Spinal cord (tissue), 10 donors: ENCODE results near the gene MCU. TPM values are rescaled to one million over a fixed set of nuclear protein-coding genes. Genes with fewer than 3 reads are reported as not detected.
"Not testable (repeated sequence)": the region's sequence is repeated elsewhere in the genome, so short reads cannot be mapped to it uniquely, and the experiment has no call there.

Experiments
- DNase-seq, 6 donors: peaks; one replicate each; pipeline versions ENCODE4 v3.0.0 to v3.0.0-alpha.2; 2013 to 2015; ENCODE audit warnings: low spot score in 6 of 6, low read depth in 4 of 6
- H3K27ac ChIP-seq: one replicate; pipeline ENCODE4 v1.5.1; 2013; ENCODE audit warnings: low read depth, low read length, control low read depth
- H3K27me3 ChIP-seq: one replicate; pipeline ENCODE4 v1.6.1; 2013; ENCODE audit warnings: low read length; ENCODE audit not compliant: control insufficient read depth, insufficient read depth
- H3K36me3 ChIP-seq: one replicate; pipeline ENCODE4 v1.6.1; 2013; ENCODE audit warnings: low read length; ENCODE audit not compliant: control insufficient read depth, insufficient read depth
- H3K4me1 ChIP-seq: one replicate; pipeline ENCODE4 v1.6.1; 2013; ENCODE audit warnings: low read length; ENCODE audit not compliant: control insufficient read depth, insufficient read depth
- H3K4me3 ChIP-seq: one replicate; pipeline ENCODE4 v1.5.1; 2013; ENCODE audit warnings: low read depth, low read length, control low read depth
- H3K9me3 ChIP-seq: one replicate; pipeline ENCODE4 v1.6.1; 2013; ENCODE audit warnings: low read length; ENCODE audit not compliant: control insufficient read depth, insufficient read depth
- WGBS: methylation state at CpG from one replicate; pipeline ENCODE4 v1.1.5; 2013; ENCODE audit warnings: missing lambda C conversion rate; ENCODE audit not compliant: insufficient coverage; 5-methylcytosine and 5-hydroxymethylcytosine counted together
- polyA plus RNA-seq, 2 donors: library from polyadenylated mRNA; unstranded; fragments of 120-200 nt; gene quantifications; one replicate each; pipeline ENCODE4 v1.2.1, GENCODE V29; 2013; ENCODE audit not compliant: insufficient read length in 2 of 2
- total RNA-seq, 2 donors: library from RNA; depleted of rRNA in 1 of 2; stranded (reverse); fragments of 120-200 nt in 1 of 2; fragments of >200 nt in 1 of 2; gene quantifications; one replicate each; pipeline versions ENCODE4 v1.2.3 to v1.2.4, GENCODE V29; 2013 to 2014
- donor health status: healthy.

The MCU gene
- total and polyA plus RNA-seq, 4 donors = 39.2 to 55.2 (median 42.2) TPM

- DNase-seq = peak in 1 of 6 donors; percentile 9
- Histone ChIP-seq H3K27ac (no peak overlapping the region), H3K9me3 (no peaks in the 10 kb centered on the region), H3K4me3 (no peak overlapping the region), H3K4me1 (no peaks in the 10 kb centered on the region), H3K36me3 (no peaks in the 10 kb centered on the region), H3K27me3 (no peaks in the 10 kb centered on the region)
- 80% methylated on average over 4 of the region's 5 CpGs for WGBS
Observed at GRCh38 chr10:72658696-72659400, 33.1 kb upstream of the MCU start.

GRCh38 chr10:72659694-72660093, 32.2 kb upstream of the MCU start:
- no peak for DNase-seq
- 97% methylated on average over 3 of the region's 8 CpGs for WGBS
- H3K36me3 ChIP-seq = no peaks in the 10 kb centered on the region
- H3K4me1 ChIP-seq = no peaks in the 10 kb centered on the region
- no peak overlapping the region for H3K27ac ChIP-seq
- H3K9me3 ChIP-seq = no peaks in the 10 kb centered on the region
- no peak overlapping the region for H3K4me3 ChIP-seq
- no peaks in the 10 kb centered on the region for H3K27me3 ChIP-seq

GRCh38 chr10:72660220-72660619, 31.7 kb upstream of the MCU start:
- no peak overlapping the region for H3K27ac ChIP-seq
- no peaks in the 10 kb centered on the region for H3K27me3 ChIP-seq
- no peak overlapping the region for H3K4me3 ChIP-seq
- no peaks in the 10 kb centered on the region for H3K9me3 ChIP-seq
- no peaks in the 10 kb centered on the region for H3K36me3 ChIP-seq
- no peak for DNase-seq
- no peaks in the 10 kb centered on the region for H3K4me1 ChIP-seq

GRCh38 chr10:72661431-72661830, 30.5 kb upstream of the MCU start:
- Histone ChIP-seq H3K36me3 (no peaks in the 10 kb centered on the region), H3K4me1 (no peaks in the 10 kb centered on the region), H3K27ac (no peak overlapping the region), H3K4me3 (no peak overlapping the region), H3K9me3 (no peaks in the 10 kb centered on the region), H3K27me3 (no peaks in the 10 kb centered on the region)
- DNase-seq = no peak
- no CpG with 5 or more reads among the region's 1 CpG for WGBS

GRCh38 chr10:72663971-72664370, 28.0 kb upstream of the MCU start:
- H3K27ac ChIP-seq = no peak overlapping the region
- no peak for DNase-seq
- H3K9me3 ChIP-seq = no peaks in the 10 kb centered on the region
- H3K4me3 ChIP-seq = no peak overlapping the region
- H3K36me3 ChIP-seq = no peaks in the 10 kb centered on the region
- no peaks in the 10 kb centered on the region for H3K4me1 ChIP-seq
- no peaks in the 10 kb centered on the region for H3K27me3 ChIP-seq

- H3K4me1 ChIP-seq = no peaks in the 10 kb centered on the region
- H3K36me3 ChIP-seq = no peaks in the 10 kb centered on the region
- no peak overlapping the region for H3K4me3 ChIP-seq
- DNase-seq = no peak
- no CpG with 5 or more reads among the region's 4 CpGs for WGBS
- no peaks in the 10 kb centered on the region for H3K9me3 ChIP-seq
- no peaks in the 10 kb centered on the region for H3K27me3 ChIP-seq
- H3K27ac ChIP-seq = no peak overlapping the region
Observed at GRCh38 chr10:72665925-72666324, 26.0 kb upstream of the MCU start.

- Histone ChIP-seq H3K4me3 (no peak overlapping the region), H3K27me3 (no peaks in the 10 kb centered on the region), H3K27ac (no peak overlapping the region), H3K9me3 (no peaks in the 10 kb centered on the region), H3K36me3 (no peaks in the 10 kb centered on the region), H3K4me1 (no peaks in the 10 kb centered on the region)
- no peak for DNase-seq
- no CpG with 5 or more reads among the region's 3 CpGs for WGBS
Observed at GRCh38 chr10:72667207-72667864, 24.6 kb upstream of the MCU start.

- WGBS = no CpG with 5 or more reads among the region's 1 CpG
- Histone ChIP-seq H3K27ac (no peak overlapping the region), H3K9me3 (no peaks in the 10 kb centered on the region), H3K36me3 (no peaks in the 10 kb centered on the region), H3K4me3 (no peak overlapping the region), H3K27me3 (no peaks in the 10 kb centered on the region), H3K4me1 (no peaks in the 10 kb centered on the region)
- DNase-seq = no peak
Observed at GRCh38 chr10:72673280-72673679, 18.7 kb upstream of the MCU start.

GRCh38 chr10:72674174-72674573, 17.8 kb upstream of the MCU start:
- H3K9me3 ChIP-seq, H3K4me1 ChIP-seq, H3K4me3 ChIP-seq, H3K36me3 ChIP-seq, H3K27me3 ChIP-seq, DNase-seq, H3K27ac ChIP-seq: not testable (repeated sequence)
- WGBS = no CpG with 5 or more reads among the region's 5 CpGs

GRCh38 chr10:72679838-72680241, 12.1 kb upstream of the MCU start:
- H3K4me3 ChIP-seq = no peak overlapping the region
- no peaks in the 10 kb centered on the region for H3K9me3 ChIP-seq
- WGBS = 100% methylated on average over 2 of the region's 4 CpGs
- no peaks in the 10 kb centered on the region for H3K27me3 ChIP-seq
- no peak overlapping the region for H3K27ac ChIP-seq
- no peak for DNase-seq
- H3K36me3 ChIP-seq = no peaks in the 10 kb centered on the region
- no peaks in the 10 kb centered on the region for H3K4me1 ChIP-seq
